Measurements from ENCODE around the gene C6.
"Not testable (repeated sequence)": the region's sequence is repeated elsewhere in the genome, so short reads cannot be mapped to it uniquely, and the experiment has no call there.

Gene C6

GRCh38 chr5:41213340-41213739, at the start of gene C6:
C6 (minus strand) TSS chr5:41213532; CDS start chr5:41203230, 10,302 bp downstream.
- DNase-seq = no peak

- no peak for DNase-seq
These were observed 43.1 kb upstream of the C6 start for GRCh38 chr5:41256400-41256799.

- no peak for DNase-seq
These were observed 39.8 kb upstream of the C6 start for GRCh38 chr5:41253109-41253508.

GRCh38 chr5:41252036-41252435, 38.7 kb upstream of the C6 start:
- DNase-seq = no peak

GRCh38 chr5:41250351-41250987, 37.1 kb upstream of the C6 start:
- DNase-seq = no peak

- no peak for DNase-seq
These were observed 33.8 kb upstream of the C6 start for GRCh38 chr5:41247135-41247534.

- no peak for DNase-seq
These were observed 33.0 kb upstream of the C6 start for GRCh38 chr5:41246376-41246775.

- no peak for DNase-seq
These were observed 30.2 kb upstream of the C6 start for GRCh38 chr5:41243558-41243957.

GRCh38 chr5:41240985-41241384, 27.7 kb upstream of the C6 start:
- no peak for DNase-seq

GRCh38 chr5:41240390-41240789, 27.1 kb upstream of the C6 start:
- DNase-seq = no peak

GRCh38 chr5:41234475-41234874, 21.1 kb upstream of the C6 start:
- no peak for DNase-seq

GRCh38 chr5:41232797-41233196, 19.5 kb upstream of the C6 start:
- DNase-seq = no peak

- DNase-seq = not testable (repeated sequence)
These were observed 16.9 kb upstream of the C6 start for GRCh38 chr5:41230276-41230675.

- no peak for DNase-seq
These were observed 10.6 kb upstream of the C6 start for GRCh38 chr5:41223962-41224361.

- no peak for DNase-seq
These were observed 6.4 kb upstream of the C6 start for GRCh38 chr5:41219658-41220269.

GRCh38 chr5:41218929-41219657, 5.8 kb upstream of the C6 start:
- DNase-seq = no peak

- DNase-seq = no peak
These were observed 850 bp upstream of the C6 start for GRCh38 chr5:41214182-41214581.

GRCh38 chr5:41212935-41213334, 397 bp downstream of the C6 start:
- DNase-seq = no peak

- DNase-seq = no peak
These were observed 1.9 kb downstream of the C6 start for GRCh38 chr5:41211417-41211816.

- not testable (repeated sequence) for DNase-seq
These were observed 7.9 kb downstream of the C6 start for GRCh38 chr5:41205475-41205874.

- no peak for DNase-seq
These were observed 10.3 kb downstream of the C6 start for GRCh38 chr5:41203033-41203432.

GRCh38 chr5:41201082-41201772, 12.1 kb downstream of the C6 start:
- no peak for DNase-seq

- no peak for DNase-seq
These were observed 12.8 kb downstream of the C6 start for GRCh38 chr5:41200506-41200905.

GRCh38 chr5:41199660-41200059, 13.7 kb downstream of the C6 start:
- DNase-seq = no peak

Data from GF-D8 (cell line).